Osteocyte (in vitro differentiated cells): Measurements from ENCODE around the gene IL1RAPL1. TPM values are rescaled to one million over a fixed set of nuclear protein-coding genes. Genes with fewer than 3 reads are reported as not detected.

Experiments used
- DNase-seq: peaks from one replicate; pipeline ENCODE4 v3.0.0; 2021; ENCODE audit warnings: mixed read lengths; ENCODE audit not compliant: unreplicated experiment; ENCODE audit errors: extremely low spot score
- H3K27ac Mint-ChIP-seq: one replicate; pipeline ENCODE4 v1.8.0; 2021; ENCODE audit warnings: mild to moderate bottlenecking, mixed read lengths; ENCODE audit not compliant: unreplicated experiment
- H3K27me3 Mint-ChIP-seq: one replicate; pipeline ENCODE4 v1.8.0; 2021; ENCODE audit warnings: mixed read lengths; ENCODE audit not compliant: unreplicated experiment
- H3K36me3 Mint-ChIP-seq: one replicate; pipeline ENCODE4 v1.8.0; 2021; ENCODE audit warnings: mixed read lengths; ENCODE audit not compliant: unreplicated experiment
- H3K4me1 Mint-ChIP-seq: one replicate; pipeline ENCODE4 v1.8.0; 2021; ENCODE audit warnings: mixed read lengths; ENCODE audit not compliant: unreplicated experiment
- H3K4me3 Mint-ChIP-seq: one replicate; pipeline ENCODE4 v1.8.0; 2021; ENCODE audit warnings: mild to moderate bottlenecking, moderate library complexity, mixed read lengths; ENCODE audit not compliant: unreplicated experiment
- H3K9me3 Mint-ChIP-seq: one replicate; pipeline ENCODE4 v1.8.0; 2021; ENCODE audit warnings: mixed read lengths; ENCODE audit not compliant: unreplicated experiment
- CTCF ChIP-seq: fragments of 200-600 bp; sonication (generic); IDR thresholded peaks from 2 replicates; pipeline ENCODE4 v1.5.0; 2021; ENCODE audit warnings: antibody characterized with exemption, mild to moderate bottlenecking, moderate library complexity
- total RNA-seq: library from RNA; stranded (reverse); gene quantifications from 2 replicates; pipeline ENCODE4 v1.2.1, GENCODE V29; 2021

IL1RAPL1 gene
- total RNA-seq, 1 donor from 2014 or later: not detected

GRCh38 chrX:29561417-29561816 lies 974.2 kb downstream of the IL1RAPL1 start:
- DNase-seq: no peak
- no peak for TF ChIP-seq CTCF
- H3K27ac Mint-ChIP-seq: no peak overlapping the region

GRCh38 chrX:29580560-29580959 lies 993.3 kb downstream of the IL1RAPL1 start:
- no peak for TF ChIP-seq CTCF
- H3K36me3 Mint-ChIP-seq: no peaks in the 10 kb centered on the region

More at GRCh38 chrX:29561417-29561816, 974.2 kb downstream of the IL1RAPL1 start:
- Mint-ChIP-seq H3K36me3 (no peaks in the 10 kb centered on the region), H3K27me3 (no peaks in the 10 kb centered on the region), H3K9me3 (peaks cover 45% of the 10 kb centered on the region), H3K4me3 (no peak overlapping the region), H3K4me1 (no peaks in the 10 kb centered on the region)

GRCh38 chrX:29581223-29581622 lies 994.0 kb downstream of the IL1RAPL1 start:
- Mint-ChIP-seq H3K4me3 (no peak overlapping the region), H3K27me3 (peaks cover 7% of the 10 kb centered on the region), H3K4me1 (no peaks in the 10 kb centered on the region), H3K27ac (no peak overlapping the region), H3K36me3 (no peaks in the 10 kb centered on the region), H3K9me3 (no peaks in the 10 kb centered on the region)
- no peak for TF ChIP-seq CTCF
- no peak for DNase-seq

More at GRCh38 chrX:29580560-29580959, 993.3 kb downstream of the IL1RAPL1 start:
- Mint-ChIP-seq H3K27me3 (peaks cover 7% of the 10 kb centered on the region), H3K9me3 (no peaks in the 10 kb centered on the region), H3K27ac (no peak overlapping the region), H3K4me3 (no peak overlapping the region), H3K4me1 (no peaks in the 10 kb centered on the region)
- DNase-seq: no peak

- H3K4me3 Mint-ChIP-seq: no peak overlapping the region
- no peak for TF ChIP-seq CTCF
- no peaks in the 10 kb centered on the region for H3K9me3 Mint-ChIP-seq
- H3K27me3 Mint-ChIP-seq: peaks cover 4% of the 10 kb centered on the region
- DNase-seq: no peak
- no peak overlapping the region for H3K27ac Mint-ChIP-seq
- H3K4me1 Mint-ChIP-seq: no peaks in the 10 kb centered on the region
- H3K36me3 Mint-ChIP-seq: no peaks in the 10 kb centered on the region
Measured at GRCh38 chrX:29587107-29587506, 999.9 kb downstream of the IL1RAPL1 start.

- no peak overlapping the region for H3K27ac Mint-ChIP-seq
- DNase-seq: no peak
- no peak for TF ChIP-seq CTCF
- no peak overlapping the region for H3K4me3 Mint-ChIP-seq
- H3K4me1 Mint-ChIP-seq: no peaks in the 10 kb centered on the region
- peaks cover 2% of the 10 kb centered on the region for H3K27me3 Mint-ChIP-seq
- H3K36me3 Mint-ChIP-seq: no peaks in the 10 kb centered on the region
- H3K9me3 Mint-ChIP-seq: peaks cover 9% of the 10 kb centered on the region
Measured at GRCh38 chrX:29590921-29591320, 1003.7 kb downstream of the IL1RAPL1 start.
